GM21737 (cell line): ENCODE data around the gene PTPRG.

Experiments used
- ATAC-seq: cut with Tn5 transposase; IDR thresholded peaks from one replicate; pipeline ENCODE4 v1.9.1; 2021; ENCODE audit warnings: mild to moderate bottlenecking, moderate library complexity; ENCODE audit not compliant: unreplicated experiment

Gene PTPRG

DNA sequence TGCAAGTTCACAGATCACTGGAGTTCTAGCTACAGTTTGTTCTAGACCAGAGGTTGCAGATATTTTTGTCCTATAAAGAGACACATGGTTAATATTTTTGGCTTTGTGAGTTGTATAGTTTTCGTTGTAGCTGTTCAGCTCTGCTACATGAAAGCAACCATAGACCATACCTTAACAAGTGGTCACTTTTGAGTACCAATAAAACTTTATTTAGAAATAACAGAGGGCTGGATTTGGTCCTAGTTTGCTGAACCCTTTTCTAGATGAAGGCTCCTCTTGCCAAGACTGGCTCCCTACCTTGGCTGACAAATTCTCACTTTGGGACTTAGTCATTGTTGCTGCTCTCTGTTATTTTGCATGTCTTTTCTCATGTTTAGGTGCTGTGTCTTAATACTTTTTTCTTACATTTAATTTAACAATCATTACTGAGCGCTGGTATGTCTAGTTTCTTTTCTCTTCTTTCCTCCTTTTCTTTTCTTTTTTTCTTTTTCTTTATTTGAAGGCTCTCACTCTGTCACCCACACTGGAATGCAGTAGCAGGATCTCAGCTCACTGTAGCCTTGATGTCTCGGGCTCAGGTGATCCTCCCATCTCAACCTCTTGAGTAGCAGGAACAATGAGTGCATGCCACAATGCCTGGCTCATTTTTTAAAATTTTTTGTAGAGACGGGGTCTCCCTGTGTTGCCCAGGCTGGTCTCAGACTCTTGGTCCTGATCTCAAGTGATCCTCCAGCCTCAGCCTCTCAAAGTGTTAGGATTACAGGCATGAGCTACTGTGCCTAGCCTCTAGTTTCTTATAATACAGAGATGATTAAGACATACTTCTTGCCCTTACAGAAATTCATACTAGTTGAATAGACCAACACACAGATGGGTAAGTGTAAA lies 227.5 kb downstream of the PTPRG start:
- ATAC-seq = no peak

- no peak for ATAC-seq
Measured at GRCh38 chr3:61789861-61790260, 228.5 kb downstream of the PTPRG start.

DNA sequence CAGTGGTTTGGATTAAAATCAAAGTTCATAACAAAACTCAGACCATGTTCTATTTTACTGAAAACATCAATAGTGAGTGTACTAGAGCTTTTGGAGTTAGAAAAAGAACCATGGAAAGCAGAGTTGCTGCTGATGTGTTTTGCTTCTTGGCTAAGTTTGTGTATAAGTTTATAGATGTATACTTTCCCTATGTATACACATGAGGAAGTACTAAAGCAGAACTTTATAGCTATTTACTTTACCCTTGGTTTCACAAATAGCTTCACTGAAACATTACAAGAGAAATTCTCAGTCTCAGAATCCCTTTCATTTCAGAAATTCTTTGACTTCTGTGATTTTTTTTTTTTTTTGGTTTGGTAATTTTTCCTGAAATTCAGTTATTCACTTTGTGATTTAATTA lies 229.0 kb downstream of the PTPRG start:
- ATAC-seq = no peak

GRCh38 chr3:61793056-61793455 lies 231.7 kb downstream of the PTPRG start:
- no peak for ATAC-seq

DNA sequence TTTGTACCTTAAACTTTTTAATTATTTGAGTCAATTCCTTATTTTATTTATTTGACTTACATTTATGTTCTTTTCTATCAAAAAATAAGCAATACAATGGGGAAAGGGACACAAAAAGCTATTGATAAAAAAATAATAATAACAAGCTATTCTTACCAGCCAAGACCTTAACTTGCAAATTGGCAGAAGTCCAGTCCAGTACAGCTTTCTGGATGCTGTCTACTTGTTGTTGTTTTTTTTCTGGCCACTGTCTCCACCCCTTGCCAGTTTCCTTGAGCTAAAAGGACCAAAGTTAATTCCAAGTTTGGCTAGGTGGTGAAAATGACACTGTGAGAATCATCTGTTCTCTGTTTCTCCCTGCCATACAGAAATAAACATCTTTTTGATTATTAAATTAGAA lies 232.2 kb downstream of the PTPRG start:
- ATAC-seq = no peak

DNA sequence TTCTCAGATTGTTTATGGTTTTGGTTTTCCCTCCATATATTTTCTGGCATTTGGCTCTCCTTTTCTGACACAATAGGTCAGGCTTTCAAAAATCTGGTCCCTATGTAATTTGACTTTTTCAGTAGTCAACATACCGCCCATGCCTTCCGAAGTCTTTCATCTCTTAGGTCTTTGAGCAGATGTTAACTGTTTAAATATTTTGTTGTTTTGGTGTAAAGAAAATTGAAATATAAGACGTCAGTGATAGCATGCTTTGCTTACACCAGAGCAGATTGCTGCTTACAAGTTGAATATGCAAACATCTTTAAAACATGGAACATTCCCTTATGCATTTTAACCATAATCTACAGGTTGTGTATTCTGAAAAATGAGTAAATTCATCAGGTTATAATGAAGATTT lies 233.0 kb downstream of the PTPRG start:
- ATAC-seq = no peak

DNA sequence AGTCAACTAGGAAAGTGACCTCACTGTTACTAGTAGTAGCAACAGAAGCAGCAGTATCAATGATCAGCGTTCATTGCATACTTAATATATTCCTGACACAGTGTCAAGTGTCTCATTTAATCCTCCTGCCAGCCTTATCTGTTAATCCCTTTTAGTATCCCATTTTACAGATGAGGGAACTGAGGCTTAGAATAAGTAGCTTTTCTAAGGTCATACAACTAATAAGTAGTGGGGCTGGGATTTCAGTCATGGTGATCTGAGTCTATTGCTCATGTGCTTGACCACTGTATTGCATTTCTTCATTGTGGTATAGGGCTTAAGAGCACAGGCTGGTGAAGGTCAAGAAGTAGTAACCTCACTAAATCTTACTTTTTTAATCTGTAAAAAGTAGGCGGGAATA lies 233.6 kb downstream of the PTPRG start:
- ATAC-seq = no peak

GRCh38 chr3:61796088-61796680 lies 234.8 kb downstream of the PTPRG start:
- ATAC-seq = no peak

GRCh38 chr3:61796911-61797310 lies 235.5 kb downstream of the PTPRG start:
- no peak for ATAC-seq

DNA sequence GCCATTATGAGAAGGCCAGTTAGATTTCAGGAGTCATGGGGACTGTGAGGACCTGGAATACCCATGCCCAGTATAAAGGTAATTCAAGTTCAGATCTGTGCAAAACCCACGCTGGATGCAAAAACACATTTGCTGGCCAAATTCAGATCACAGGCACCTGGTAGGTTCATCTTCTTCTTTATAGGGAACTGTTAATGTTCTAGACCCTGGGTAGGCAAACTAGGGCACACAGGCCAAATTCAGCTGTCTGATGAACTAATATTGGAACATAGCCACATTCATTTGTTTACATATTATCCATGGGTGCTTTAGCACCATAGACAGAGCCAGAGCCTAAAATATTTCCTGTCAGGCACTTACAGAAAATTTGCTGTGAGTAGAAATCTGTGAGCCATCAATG lies 241.4 kb downstream of the PTPRG start:
- no peak for ATAC-seq

DNA sequence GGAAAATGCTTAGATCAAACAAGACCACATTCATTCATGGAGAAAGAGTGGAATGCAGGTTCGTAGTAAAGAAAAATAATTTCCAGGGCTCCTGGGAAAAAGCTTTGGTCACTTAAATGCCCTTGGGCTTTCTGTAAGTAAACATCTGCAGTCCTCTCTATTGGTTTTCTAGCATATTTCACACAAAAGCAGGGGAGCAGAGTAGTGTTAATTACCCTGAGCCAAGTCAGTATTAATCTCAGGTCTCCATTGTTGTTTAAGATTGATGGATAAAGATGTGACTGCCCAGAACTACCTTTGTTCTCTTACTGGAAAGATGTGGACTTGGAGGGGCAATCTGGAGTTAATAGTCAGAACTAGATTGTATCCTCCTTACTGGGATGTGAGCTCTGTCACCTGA lies 242.6 kb downstream of the PTPRG start:
- no peak for ATAC-seq

DNA sequence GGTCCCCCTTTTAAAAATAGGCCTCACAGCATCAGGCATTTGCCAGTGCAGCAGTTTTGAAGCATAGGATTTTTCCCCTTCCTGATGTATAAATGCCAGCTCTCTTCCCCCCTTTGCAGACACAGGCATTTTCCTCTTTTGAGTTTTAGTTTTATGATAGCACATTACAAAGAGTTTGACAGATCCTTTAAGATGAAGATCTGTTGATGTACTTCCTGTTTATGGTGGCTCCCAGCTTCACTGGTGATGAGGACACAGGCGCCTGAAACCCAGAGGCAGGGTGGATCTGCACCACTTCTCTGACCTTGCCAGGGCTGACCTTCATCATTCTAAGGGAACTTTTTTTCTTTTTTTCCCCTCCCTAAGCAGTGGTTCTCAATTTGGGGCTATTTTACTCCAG lies 243.4 kb downstream of the PTPRG start:
- no peak for ATAC-seq

DNA sequence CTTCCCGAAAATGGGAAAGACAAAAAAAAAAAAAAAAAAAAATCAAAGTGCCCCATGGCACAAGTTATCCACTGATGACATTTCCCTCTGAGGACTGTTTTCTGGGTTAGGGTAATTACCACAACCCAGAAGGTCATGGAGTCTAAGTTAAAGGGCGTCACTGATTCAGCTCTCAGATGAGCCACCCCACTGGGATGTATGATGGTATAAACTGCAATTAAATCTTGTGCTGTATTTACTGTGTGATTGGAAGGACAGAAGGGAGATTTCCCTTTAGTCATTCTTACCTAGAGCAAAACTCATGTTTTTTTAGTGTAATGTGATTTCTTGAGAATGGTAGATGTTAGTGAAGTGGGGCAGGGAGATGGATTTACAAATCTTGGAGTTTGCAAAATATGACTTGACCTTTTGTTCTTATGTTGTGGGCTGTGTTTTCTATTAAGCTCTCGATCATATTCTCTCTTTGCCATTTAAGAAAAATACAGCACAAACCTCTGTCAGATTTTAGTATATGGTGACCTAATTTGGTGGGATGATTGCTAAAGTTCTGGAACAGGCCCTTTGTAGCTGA lies 244.2 kb downstream of the PTPRG start:
- no peak for ATAC-seq

DNA sequence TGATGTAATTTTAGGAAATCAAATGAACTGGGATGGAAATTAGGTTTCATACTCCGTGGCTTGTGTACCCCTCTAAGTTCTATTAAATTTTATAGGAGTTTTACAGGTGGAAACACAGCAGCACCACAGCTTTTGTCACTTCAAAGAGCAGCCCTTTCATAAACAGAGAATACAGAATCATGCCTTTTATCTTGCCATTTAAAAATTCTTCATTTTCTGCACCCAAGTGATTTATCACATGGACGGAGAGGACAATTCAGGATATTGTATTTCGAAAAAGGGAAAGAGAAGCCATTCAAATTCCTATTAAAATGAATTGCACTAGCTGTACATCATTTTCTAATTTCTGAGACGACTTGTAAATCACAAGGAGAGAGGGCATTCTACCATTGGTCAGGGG lies 245.4 kb downstream of the PTPRG start:
- ATAC-seq = no peak

DNA sequence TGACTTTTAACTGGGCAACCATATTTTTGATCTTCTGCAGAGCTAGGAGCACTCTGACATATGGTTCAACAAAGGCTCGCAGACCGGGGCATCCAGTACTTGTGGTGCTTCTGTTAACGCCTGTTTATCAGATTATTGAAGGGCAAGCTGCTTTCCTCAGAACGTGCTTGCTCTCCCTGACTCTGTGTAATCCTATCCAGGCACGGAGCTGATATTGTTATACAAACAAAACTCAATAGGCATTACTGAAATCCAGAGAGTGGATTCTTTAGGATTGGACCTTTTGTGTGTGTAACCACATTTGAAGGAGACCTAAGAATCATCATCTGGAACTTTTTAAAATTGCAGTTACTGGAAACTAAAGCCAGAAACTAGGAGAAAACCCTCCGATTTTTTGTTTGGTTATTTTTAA lies 246.5 kb downstream of the PTPRG start:
- ATAC-seq = no peak

GRCh38 chr3:61808526-61808925 lies 247.2 kb downstream of the PTPRG start:
- no peak for ATAC-seq

- no peak for ATAC-seq
Measured at GRCh38 chr3:61808999-61809398, 247.6 kb downstream of the PTPRG start.

GRCh38 chr3:61809879-61810278 lies 248.5 kb downstream of the PTPRG start:
- ATAC-seq = no peak

DNA sequence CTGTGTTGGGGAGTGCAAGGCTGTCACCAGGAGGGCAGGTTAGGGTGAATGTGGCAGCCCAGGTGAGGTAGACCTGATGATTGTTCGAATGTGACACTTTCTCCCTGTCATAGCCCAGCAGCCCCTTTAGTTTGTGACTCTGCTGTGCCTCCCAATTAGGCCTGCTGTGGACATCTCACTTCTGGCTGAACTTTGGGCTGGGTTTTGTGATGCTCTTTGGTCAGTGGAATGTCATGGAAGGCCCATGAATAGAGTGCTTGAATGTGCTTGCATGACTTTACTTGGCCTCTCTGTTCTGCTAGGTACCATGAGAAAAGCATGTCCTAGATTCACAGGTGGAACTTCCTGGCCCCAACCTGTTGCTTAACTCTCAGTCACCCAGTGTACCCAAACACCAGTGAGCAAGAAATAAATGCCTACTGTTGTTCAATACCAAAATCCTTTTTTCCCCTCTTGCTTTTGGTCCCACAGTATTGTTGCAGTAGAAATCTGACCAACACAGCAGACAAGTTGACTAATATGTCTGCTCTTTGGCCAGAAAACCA lies 249.7 kb downstream of the PTPRG start:
- no peak for ATAC-seq

DNA sequence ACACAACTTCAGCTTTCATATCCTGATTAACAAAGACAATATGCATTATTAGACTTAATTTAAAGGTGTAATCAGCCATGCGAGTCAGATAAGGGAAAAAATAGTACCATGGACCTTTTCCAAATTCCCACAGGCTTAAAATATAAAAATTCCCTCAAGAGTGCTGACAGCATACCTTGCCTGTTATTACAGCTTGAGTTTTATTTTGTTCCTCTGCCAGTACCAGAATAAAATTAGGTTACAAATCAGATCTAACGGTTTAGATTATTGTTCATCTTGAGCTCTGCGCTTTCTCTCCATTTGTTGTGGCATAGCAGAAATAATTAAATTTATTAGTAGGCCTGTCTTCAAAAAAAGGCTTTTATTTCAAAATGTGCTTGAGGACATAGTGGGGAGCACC lies 250.3 kb downstream of the PTPRG start:
- ATAC-seq = no peak

- no peak for ATAC-seq
Measured at GRCh38 chr3:61812085-61812484, 250.7 kb downstream of the PTPRG start.

DNA sequence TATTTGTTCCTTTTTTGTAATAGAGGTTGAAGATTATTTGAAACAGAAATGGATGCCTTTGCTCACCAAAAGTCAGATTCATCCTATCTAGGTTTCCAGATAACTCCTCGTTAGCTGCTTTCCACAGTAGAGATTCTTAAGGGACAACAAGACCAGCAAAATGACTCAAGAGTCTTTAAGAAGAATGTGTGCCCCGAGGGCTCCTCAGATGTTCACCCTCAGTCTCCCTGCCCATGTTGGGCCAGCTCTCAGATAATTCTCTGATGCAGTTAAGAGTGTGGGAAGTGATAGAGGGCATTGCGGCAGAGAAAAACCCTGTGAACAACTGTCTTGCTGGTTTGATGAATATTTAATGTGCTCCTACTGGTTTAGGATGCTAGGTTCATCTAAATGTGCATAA lies 251.1 kb downstream of the PTPRG start:
- ATAC-seq = no peak
